ENCODE results near the gene ZNF143. TPM values are rescaled to one million over a fixed set of nuclear protein-coding genes. Genes with fewer than 3 reads are reported as not detected.

The ZNF143 gene
- total RNA-seq, 1 experiment from 2014 or later: 27.2 TPM

DNA sequence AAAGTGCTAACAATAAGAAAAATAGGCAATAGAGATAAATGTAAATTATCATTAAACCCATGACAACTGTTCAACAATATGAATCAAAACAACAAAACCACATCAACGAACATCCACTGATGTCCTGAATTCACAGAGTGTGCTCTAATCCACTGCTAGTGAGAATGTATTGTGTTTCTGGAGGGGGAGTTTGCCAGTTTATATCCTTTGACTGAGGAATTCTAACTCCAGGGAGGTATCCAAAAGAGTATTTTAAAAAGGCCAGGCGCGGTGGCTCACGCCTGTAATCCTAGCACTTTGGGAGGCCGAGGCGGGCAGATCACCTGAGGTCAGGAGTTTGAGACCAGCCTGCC lies 110.9 kb downstream of the ZNF143 start:
- Histone ChIP-seq H3K9me3 (no peaks in the 10 kb centered on the region), H3K36me3 (ENCODE audit: control insufficient read depth, insufficient read depth, low read length) (no peaks in the 10 kb centered on the region), H3K27me3 (replicated peaks; ENCODE audit: control insufficient read depth, insufficient read depth, low read length) (no peaks in the 10 kb centered on the region), H3K4me3 (ENCODE audit: low read depth, low read length) (peak overlapping the region; percentile 67), H3K4me1 (peaks cover 47% of the 10 kb centered on the region)
- ChIA-PET CTCF (interaction anchor here (1.1 kb wide), 1 partner anchor 36 kb away, joined by 3 read pairs; no protein-coding TSS in a partner anchor), POLR2A (interaction anchor here (0.5 to 2.3 kb wide), 4 partner anchors 9 to 112 kb away, joined by 3 to 42 read pairs (median 6); partner anchors contain the start of gene ZNF143)
- H3K4me1 Mint-ChIP-seq (ENCODE audit: low read depth, unreplicated experiment): peaks cover 32% of the 10 kb centered on the region
- no peaks in the 10 kb centered on the region for H3K27me3 Mint-ChIP-seq (ENCODE audit: insufficient read depth, unreplicated experiment)
- peak overlapping the region; percentile 79 for H3K4me3 Mint-ChIP-seq (ENCODE audit: unreplicated experiment)
- intact Hi-C loops (cut with micrococcal nuclease; ENCODE audit: unreplicated experiment): loop anchor here (2.0 kb wide), 2 partner anchors 93 to 335 kb away; partner anchors contain the start of gene SWAP70
- H3K36me3 Mint-ChIP-seq (ENCODE audit: insufficient read depth, unreplicated experiment): peaks cover 56% of the 10 kb centered on the region
- peak overlapping the region; percentile 100 for H3K27ac Mint-ChIP-seq (ENCODE audit: unreplicated experiment)
- no TSS peak for BruUV-seq (replicated peaks)
- TF ChIP-seq, protein P1, sequence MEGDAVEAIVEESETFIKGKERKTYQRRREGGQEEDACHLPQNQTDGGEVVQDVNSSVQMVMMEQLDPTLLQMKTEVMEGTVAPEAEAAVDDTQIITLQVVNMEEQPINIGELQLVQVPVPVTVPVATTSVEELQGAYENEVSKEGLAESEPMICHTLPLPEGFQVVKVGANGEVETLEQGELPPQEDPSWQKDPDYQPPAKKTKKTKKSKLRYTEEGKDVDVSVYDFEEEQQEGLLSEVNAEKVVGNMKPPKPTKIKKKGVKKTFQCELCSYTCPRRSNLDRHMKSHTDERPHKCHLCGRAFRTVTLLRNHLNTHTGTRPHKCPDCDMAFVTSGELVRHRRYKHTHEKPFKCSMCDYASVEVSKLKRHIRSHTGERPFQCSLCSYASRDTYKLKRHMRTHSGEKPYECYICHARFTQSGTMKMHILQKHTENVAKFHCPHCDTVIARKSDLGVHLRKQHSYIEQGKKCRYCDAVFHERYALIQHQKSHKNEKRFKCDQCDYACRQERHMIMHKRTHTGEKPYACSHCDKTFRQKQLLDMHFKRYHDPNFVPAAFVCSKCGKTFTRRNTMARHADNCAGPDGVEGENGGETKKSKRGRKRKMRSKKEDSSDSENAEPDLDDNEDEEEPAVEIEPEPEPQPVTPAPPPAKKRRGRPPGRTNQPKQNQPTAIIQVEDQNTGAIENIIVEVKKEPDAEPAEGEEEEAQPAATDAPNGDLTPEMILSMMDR (IDR thresholded peaks at IDR 0.05; ENCODE audit: insufficient read depth in 1 of 2, low read depth in 1 of 2, low read length in 1 of 2, severe bottlenecking in 1 of 2, unreplicated experiment in 1 of 2): no peak
- H3K9me3 Mint-ChIP-seq (ENCODE audit: unreplicated experiment): no peaks in the 10 kb centered on the region
- no peak for DNase-seq

DNA sequence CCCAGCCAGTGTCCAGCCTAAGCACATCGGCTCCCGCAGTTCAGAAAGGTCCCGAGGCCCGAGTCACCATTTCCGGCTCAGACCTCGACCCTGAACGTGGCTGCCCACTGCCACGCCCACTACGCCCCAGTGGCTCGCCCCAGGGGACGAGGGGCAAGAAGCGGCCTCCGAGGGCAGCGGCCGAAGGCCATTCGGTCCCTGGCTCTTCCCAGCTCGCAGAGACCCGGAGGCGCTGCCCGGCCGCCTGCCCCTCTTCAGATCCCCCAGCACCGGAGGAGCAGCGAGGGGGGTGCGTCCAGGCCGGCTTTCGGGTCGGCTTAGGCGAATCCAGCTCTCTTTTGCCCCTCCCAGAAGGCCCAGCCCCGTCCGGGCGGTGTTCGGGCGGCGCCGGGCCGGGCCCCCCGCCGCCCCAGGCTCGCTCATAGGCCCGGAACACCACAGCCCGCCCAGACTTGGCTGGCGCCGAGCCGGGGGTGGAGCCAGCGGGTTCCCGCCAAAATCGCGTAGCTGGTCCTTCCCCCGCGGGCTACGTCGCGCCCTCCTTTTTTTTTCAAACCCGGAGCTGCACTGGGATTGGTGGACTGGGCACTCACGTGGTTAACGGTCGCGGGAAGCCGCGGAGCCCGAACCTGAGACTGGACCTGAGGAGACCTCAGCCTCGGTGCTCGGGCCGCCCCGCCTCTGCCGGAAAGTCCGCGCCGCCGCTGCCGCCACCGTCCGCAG lies 112.4 kb downstream of the ZNF143 start, which contains the start of gene WEE1:
Gene WEE1, plus strand, starts transcription at position 619 of the 723 bp plus-strand sequence. CDS start 264 bp downstream, outside the sequence.
- intact Hi-C loops (cut with micrococcal nuclease; ENCODE audit: unreplicated experiment): loop anchor here (1.0 to 2.0 kb wide), 5 partner anchors 40 to 334 kb away; partner anchors contain the start of gene SWAP70
- peak; percentile 99 to 100 for DNase-seq
- Mint-ChIP-seq H3K36me3 (ENCODE audit: insufficient read depth, unreplicated experiment) (peaks cover 71% of the 10 kb centered on the region), H3K4me3 (ENCODE audit: unreplicated experiment) (peak within 1 kb of the TSS; percentile 94), H3K27ac (ENCODE audit: unreplicated experiment) (peak within 1 kb of the TSS; percentile 100), H3K4me1 (ENCODE audit: low read depth, unreplicated experiment) (peaks cover 37% of the 10 kb centered on the region), H3K9me3 (ENCODE audit: unreplicated experiment) (no peaks in the 10 kb centered on the region), H3K27me3 (ENCODE audit: insufficient read depth, unreplicated experiment) (no peaks in the 10 kb centered on the region)
- ChIA-PET CTCF (interaction anchor here (0.8 to 1.6 kb wide), 7 partner anchors 38 to 436 kb away, joined by 3 to 16 read pairs (median 6); partner anchors contain the start of gene ZNF143), POLR2A (interaction anchor here (0.5 to 2.3 kb wide), 22 partner anchors 9 to 886 kb away, joined by 3 to 42 read pairs (median 6); partner anchors contain the start of genes ADM, DENND5A and ZNF143)
- H3K4me1 ChIP-seq: peaks cover 40% of the 10 kb centered on the region
- H3K9me3 ChIP-seq: no peaks in the 10 kb centered on the region
- peak within 1 kb of the TSS; percentile 87 for H3K4me3 ChIP-seq (ENCODE audit: low read depth, low read length)
- H3K36me3 ChIP-seq (ENCODE audit: control insufficient read depth, insufficient read depth, low read length): no peaks in the 10 kb centered on the region
- H3K27me3 ChIP-seq (replicated peaks; ENCODE audit: control insufficient read depth, insufficient read depth, low read length): no peaks in the 10 kb centered on the region
- TF ChIP-seq, protein P1 (IDR thresholded peaks at IDR 0.05; ENCODE audit: insufficient read depth in 1 of 2, low read depth in 1 of 2, low read length in 1 of 2, severe bottlenecking in 1 of 2, unreplicated experiment in 1 of 2): no peak
- no TSS peak for BruUV-seq (replicated peaks)

DNA sequence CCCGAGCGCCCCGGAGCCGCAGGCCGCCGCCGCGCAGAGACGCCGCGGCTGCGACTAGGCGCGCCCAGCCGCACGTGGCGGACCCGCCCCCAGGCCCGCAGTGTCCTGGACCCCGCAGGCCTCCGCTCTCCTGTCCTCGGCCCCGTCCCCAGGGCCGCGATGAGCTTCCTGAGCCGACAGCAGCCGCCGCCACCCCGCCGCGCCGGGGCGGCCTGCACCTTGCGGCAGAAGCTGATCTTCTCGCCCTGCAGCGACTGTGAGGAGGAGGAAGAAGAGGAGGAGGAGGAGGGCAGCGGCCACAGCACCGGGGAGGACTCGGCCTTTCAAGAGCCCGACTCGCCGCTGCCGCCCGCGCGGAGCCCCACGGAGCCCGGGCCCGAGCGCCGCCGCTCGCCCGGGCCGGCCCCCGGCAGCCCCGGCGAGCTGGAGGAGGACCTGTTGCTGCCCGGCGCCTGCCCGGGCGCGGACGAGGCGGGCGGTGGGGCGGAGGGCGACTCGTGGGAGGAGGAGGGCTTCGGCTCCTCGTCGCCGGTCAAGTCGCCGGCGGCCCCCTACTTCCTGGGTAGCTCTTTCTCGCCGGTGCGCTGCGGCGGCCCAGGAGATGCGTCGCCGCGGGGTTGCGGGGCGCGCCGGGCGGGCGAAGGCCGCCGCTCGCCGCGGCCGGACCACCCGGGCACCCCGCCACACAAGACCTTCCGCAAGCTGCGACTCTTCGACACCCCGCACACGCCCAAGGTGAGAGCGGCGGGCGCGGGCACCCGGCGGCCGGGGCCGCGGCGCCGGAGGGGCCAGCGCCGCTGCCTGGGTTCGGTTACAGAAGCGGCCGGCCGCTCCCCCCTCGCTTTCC lies 113.2 kb downstream of the ZNF143 start:
- H3K36me3 Mint-ChIP-seq (ENCODE audit: insufficient read depth, unreplicated experiment): peaks cover 71% of the 10 kb centered on the region
- Histone ChIP-seq H3K4me1 (peaks cover 39% of the 10 kb centered on the region), H3K36me3 (ENCODE audit: control insufficient read depth, insufficient read depth, low read length) (no peaks in the 10 kb centered on the region), H3K9me3 (no peaks in the 10 kb centered on the region), H3K4me3 (ENCODE audit: low read depth, low read length) (peak overlapping the region; percentile 87), H3K27me3 (replicated peaks; ENCODE audit: control insufficient read depth, insufficient read depth, low read length) (no peaks in the 10 kb centered on the region)
- no peak for DNase-seq
- intact Hi-C loops (cut with micrococcal nuclease; ENCODE audit: unreplicated experiment): loop anchor here (1.0 to 2.0 kb wide), 5 partner anchors 39 to 333 kb away; partner anchors contain the start of gene SWAP70
- H3K4me1 Mint-ChIP-seq (ENCODE audit: low read depth, unreplicated experiment): peaks cover 35% of the 10 kb centered on the region
- ChIA-PET POLR2A (interaction anchor here (0.6 to 2.3 kb wide), 18 partner anchors 10 to 887 kb away, joined by 3 to 42 read pairs (median 8); partner anchors contain the start of genes ADM and ZNF143), CTCF (interaction anchor here (1.2 to 1.6 kb wide), 5 partner anchors 39 to 436 kb away, joined by 4 to 16 read pairs (median 12); partner anchors contain the start of gene ZNF143)
- TF ChIP-seq, protein P1 (IDR thresholded peaks at IDR 0.05; ENCODE audit: insufficient read depth in 1 of 2, low read depth in 1 of 2, low read length in 1 of 2, severe bottlenecking in 1 of 2, unreplicated experiment in 1 of 2): no peak
- no peaks in the 10 kb centered on the region for H3K9me3 Mint-ChIP-seq (ENCODE audit: unreplicated experiment)
- no peaks in the 10 kb centered on the region for H3K27me3 Mint-ChIP-seq (ENCODE audit: insufficient read depth, unreplicated experiment)
- peak overlapping the region; percentile 100 for H3K27ac Mint-ChIP-seq (ENCODE audit: unreplicated experiment)
- H3K4me3 Mint-ChIP-seq (ENCODE audit: unreplicated experiment): peak overlapping the region; percentile 94
- BruUV-seq (replicated peaks): no TSS peak
